ENCODE data around the gene FBXO45. TPM values are rescaled to one million over a fixed set of nuclear protein-coding genes. Genes with fewer than 3 reads are reported as not detected.
A peak's percentile ranks its signal among the peaks of the same experiment; 100 is the strongest.

Gene FBXO45
- total and polyA plus RNA-seq, 9 of the 15 experiments (the other 6 are each of a cell fraction or from before 2014, with no cell fraction given) = 15.2 to 52.8 (median 37.0) TPM

DNA sequence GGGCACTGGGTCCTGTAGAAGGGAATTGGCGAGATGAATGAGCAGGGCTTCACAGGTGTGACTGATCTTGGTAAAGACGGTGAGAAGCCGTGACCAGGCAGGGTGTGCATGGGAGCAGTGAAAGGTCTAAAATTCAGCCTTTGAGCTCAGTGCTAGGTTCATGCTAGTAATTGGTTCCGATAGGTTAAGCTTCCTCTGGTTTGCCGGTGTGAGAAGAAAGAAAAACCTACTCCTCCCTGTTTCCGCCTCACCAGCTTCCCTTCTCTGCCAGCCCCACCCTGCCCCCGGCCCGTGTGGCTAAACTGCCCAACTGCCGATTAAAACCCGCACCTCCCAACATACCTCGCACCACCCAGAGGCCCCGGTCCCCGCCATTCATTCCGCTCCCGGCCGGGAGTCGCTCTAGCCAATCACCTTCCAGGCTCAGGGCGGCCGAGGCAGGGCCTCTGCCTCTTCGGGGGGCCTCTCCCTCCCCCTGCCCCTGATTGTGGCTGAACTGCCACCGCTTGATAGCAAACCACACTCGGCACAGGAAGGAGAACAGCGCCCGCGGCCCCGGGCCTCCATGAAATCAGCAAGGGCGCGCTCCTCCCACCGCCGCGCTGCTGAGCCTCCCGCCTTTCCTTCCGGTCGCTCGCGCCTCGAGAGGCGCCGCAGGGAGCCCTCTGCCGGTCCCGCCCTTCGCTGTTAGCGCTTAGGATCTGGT, 63.7 kb downstream of the FBXO45 start (continued):
- TF ChIP-seq, protein P1, sequence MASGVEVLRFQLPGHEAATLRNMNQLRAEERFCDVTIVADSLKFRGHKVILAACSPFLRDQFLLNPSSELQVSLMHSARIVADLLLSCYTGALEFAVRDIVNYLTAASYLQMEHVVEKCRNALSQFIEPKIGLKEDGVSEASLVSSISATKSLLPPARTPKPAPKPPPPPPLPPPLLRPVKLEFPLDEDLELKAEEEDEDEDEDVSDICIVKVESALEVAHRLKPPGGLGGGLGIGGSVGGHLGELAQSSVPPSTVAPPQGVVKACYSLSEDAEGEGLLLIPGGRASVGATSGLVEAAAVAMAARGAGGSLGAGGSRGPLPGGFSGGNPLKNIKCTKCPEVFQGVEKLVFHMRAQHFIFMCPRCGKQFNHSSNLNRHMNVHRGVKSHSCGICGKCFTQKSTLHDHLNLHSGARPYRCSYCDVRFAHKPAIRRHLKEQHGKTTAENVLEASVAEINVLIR (CRISPR knock-in tag; IDR thresholded peaks at IDR 0.05) = no peak
- TF ChIP-seq ZNF445 (CRISPR knock-in tag; IDR thresholded peaks at IDR 0.05; ENCODE audit: low read depth) = no peak
- TF ChIP-seq TEAD4 (IDR thresholded peaks at IDR 0.05; ENCODE audit: low read length) = peak; percentile 57
- TF ChIP-seq TEAD4 (CRISPR knock-in tag; IDR thresholded peaks at IDR 0.05; ENCODE audit: borderline replicate concordance) = no peak
- TF ChIP-seq, protein P2, sequence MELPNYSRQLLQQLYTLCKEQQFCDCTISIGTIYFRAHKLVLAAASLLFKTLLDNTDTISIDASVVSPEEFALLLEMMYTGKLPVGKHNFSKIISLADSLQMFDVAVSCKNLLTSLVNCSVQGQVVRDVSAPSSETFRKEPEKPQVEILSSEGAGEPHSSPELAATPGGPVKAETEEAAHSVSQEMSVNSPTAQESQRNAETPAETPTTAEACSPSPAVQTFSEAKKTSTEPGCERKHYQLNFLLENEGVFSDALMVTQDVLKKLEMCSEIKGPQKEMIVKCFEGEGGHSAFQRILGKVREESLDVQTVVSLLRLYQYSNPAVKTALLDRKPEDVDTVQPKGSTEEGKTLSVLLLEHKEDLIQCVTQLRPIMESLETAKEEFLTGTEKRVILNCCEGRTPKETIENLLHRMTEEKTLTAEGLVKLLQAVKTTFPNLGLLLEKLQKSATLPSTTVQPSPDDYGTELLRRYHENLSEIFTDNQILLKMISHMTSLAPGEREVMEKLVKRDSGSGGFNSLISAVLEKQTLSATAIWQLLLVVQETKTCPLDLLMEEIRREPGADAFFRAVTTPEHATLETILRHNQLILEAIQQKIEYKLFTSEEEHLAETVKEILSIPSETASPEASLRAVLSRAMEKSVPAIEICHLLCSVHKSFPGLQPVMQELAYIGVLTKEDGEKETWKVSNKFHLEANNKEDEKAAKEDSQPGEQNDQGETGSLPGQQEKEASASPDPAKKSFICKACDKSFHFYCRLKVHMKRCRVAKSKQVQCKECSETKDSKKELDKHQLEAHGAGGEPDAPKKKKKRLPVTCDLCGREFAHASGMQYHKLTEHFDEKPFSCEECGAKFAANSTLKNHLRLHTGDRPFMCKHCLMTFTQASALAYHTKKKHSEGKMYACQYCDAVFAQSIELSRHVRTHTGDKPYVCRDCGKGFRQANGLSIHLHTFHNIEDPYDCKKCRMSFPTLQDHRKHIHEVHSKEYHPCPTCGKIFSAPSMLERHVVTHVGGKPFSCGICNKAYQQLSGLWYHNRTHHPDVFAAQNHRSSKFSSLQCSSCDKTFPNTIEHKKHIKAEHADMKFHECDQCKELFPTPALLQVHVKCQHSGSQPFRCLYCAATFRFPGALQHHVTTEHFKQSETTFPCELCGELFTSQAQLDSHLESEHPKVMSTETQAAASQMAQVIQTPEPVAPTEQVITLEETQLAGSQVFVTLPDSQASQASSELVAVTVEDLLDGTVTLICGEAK (IDR thresholded peaks at IDR 0.05) = peak; percentile 30; the same call in 1 of the 2 replicates
- TF ChIP-seq, protein P2 (CRISPR knock-in tag; IDR thresholded peaks at IDR 0.05) = no peak
